ENCODE results near the gene DOCK2. TPM values are rescaled to one million over a fixed set of nuclear protein-coding genes. Genes with fewer than 3 reads are reported as not detected.

The DOCK2 gene
- polyA plus RNA-seq, 2 of the 4 experiments (the other 2 are of a cell fraction) = 2.1 to 4.6 TPM

DNA sequence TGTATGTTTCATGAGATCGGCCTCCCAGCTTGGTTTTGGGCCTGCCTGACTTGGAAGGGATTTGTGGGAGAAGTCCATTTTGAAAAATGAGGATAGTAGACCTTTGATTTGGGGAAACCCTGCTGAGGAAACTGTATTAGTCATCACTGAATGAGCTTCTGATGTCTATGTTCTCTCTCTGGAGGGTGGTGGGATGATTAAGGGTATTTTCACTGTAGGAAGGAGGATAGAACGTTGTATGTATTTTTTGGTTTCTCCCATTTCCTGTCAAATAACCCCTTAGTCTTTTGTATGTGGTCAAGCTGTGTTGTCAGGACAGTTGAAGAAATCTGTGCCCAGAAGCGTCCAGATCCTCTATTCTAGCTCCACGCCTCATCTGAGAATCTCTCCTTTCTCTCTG is 191.3 kb downstream of the DOCK2 start:
- H3K9me3 ChIP-seq = no peaks in the 10 kb centered on the region
- H3K4me2 ChIP-seq = no peak overlapping the region
- WGBS (ENCODE audit: missing lambda C conversion rate) = 55% methylated on average over 4 of the region's 4 CpGs
- CTCF ChIA-PET = interaction anchor here (0.9 to 2.4 kb wide), 2 partner anchors 11 to 152 kb away, joined by 4 to 6 read pairs; partner anchors contain the start of gene INSYN2B
- no peaks in the 10 kb centered on the region for H3K4me1 ChIP-seq
- no peak overlapping the region for H3K4me3 ChIP-seq
- ATAC-seq = no peak
- no peak for DNase-seq (ENCODE audit: low read depth in 1 of 2, low spot score in 1 of 2)
- POLR2A ChIA-PET = no interaction called here
- TF ChIP-seq KDM5A (IDR thresholded peaks at IDR 0.05) (no peak), PHF8 (IDR thresholded peaks at IDR 0.05; ENCODE audit: borderline replicate concordance, low read depth) (no peak), SMC3 (IDR thresholded peaks at IDR 0.05) (no peak), HOXB5 (CRISPR knock-in tag; IDR thresholded peaks at IDR 0.05) (no peak), ZSCAN20 (CRISPR knock-in tag; IDR thresholded peaks at IDR 0.05) (no peak), ZFP36 (IDR thresholded peaks at IDR 0.05; ENCODE audit: borderline replicate concordance, partially characterized antibody) (no peak), CTCF (IDR thresholded peaks at IDR 0.05) (no peak), MYC (IDR thresholded peaks at IDR 0.05; ENCODE audit: borderline replicate concordance, low read length) (no peak), JUN (IDR thresholded peaks at IDR 0.05) (no peak), TP53 (CRISPR knock-in tag; IDR thresholded peaks at IDR 0.05) (no peak), EHF (CRISPR knock-in tag; IDR thresholded peaks at IDR 0.05) (no peak), MAZ (IDR thresholded peaks at IDR 0.05; ENCODE audit: borderline replicate concordance, low read depth, low read length) (no peak), FOXS1 (CRISPR knock-in tag; IDR thresholded peaks at IDR 0.05) (no peak), E2F6 (IDR thresholded peaks at IDR 0.05; ENCODE audit: borderline replicate concordance, low read depth) (no peak), MAFK (IDR thresholded peaks at IDR 0.05; ENCODE audit: partially characterized antibody) (no peak), CBX8 (IDR thresholded peaks at IDR 0.05) (no peak), HEYL (CRISPR knock-in tag; IDR thresholded peaks at IDR 0.05) (no peak)
- TF ChIP-seq, protein P1, sequence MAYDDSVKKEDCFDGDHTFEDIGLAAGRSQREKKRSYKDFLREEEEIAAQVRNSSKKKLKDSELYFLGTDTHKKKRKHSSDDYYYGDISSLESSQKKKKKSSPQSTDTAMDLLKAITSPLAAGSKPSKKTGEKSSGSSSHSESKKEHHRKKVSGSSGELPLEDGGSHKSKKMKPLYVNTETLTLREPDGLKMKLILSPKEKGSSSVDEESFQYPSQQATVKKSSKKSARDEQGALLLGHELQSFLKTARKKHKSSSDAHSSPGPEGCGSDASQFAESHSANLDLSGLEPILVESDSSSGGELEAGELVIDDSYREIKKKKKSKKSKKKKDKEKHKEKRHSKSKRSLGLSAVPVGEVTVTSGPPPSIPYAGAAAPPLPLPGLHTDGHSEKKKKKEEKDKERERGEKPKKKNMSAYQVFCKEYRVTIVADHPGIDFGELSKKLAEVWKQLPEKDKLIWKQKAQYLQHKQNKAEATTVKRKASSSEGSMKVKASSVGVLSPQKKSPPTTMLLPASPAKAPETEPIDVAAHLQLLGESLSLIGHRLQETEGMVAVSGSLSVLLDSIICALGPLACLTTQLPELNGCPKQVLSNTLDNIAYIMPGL (CRISPR knock-in tag; IDR thresholded peaks at IDR 0.05; ENCODE audit: borderline replicate concordance) = no peak
- TF ChIP-seq, protein P2, sequence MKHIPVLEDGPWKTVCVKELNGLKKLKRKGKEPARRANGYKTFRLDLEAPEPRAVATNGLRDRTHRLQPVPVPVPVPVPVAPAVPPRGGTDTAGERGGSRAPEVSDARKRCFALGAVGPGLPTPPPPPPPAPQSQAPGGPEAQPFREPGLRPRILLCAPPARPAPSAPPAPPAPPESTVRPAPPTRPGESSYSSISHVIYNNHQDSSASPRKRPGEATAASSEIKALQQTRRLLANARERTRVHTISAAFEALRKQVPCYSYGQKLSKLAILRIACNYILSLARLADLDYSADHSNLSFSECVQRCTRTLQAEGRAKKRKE (CRISPR knock-in tag; IDR thresholded peaks at IDR 0.05; ENCODE audit: low read depth) = no peak
- no peak overlapping the region for H3K27ac ChIP-seq
- no peak for FAIRE-seq

- no peaks in the 10 kb centered on the region for H3K4me1 ChIP-seq
- no peaks in the 10 kb centered on the region for H3K9me3 ChIP-seq
- H3K27ac ChIP-seq = no peak overlapping the region
- DNase-seq (ENCODE audit: low read depth in 1 of 2, low spot score in 1 of 2) (no peak), ATAC-seq (no peak), FAIRE-seq (no peak)
- H3K4me3 ChIP-seq = no peak overlapping the region
- no peak overlapping the region for H3K4me2 ChIP-seq
- 85% methylated on average over 1 of the region's 1 CpG for WGBS (ENCODE audit: missing lambda C conversion rate)
- ChIA-PET POLR2A (no interaction called here), CTCF (interaction anchor here (1.3 kb wide), 1 partner anchor 149 kb away, joined by 5 read pairs; the partner anchor contains the start of gene INSYN2B)
- TF ChIP-seq PBX3 (IDR thresholded peaks at IDR 0.05) (no peak), NPAS2 (CRISPR knock-in tag; IDR thresholded peaks at IDR 0.05; ENCODE audit: borderline replicate concordance) (no peak), GATA3 (IDR thresholded peaks at IDR 0.05; ENCODE audit: borderline replicate concordance) (no peak), HOXB13 (CRISPR knock-in tag; IDR thresholded peaks at IDR 0.05; ENCODE audit: low read depth) (no peak), HEYL (CRISPR knock-in tag; IDR thresholded peaks at IDR 0.05) (no peak), ELK1 (IDR thresholded peaks at IDR 0.05; ENCODE audit: low read depth, low read length) (no peak), ZNF302 (CRISPR knock-in tag; IDR thresholded peaks at IDR 0.05) (no peak), NR3C1 (IDR thresholded peaks at IDR 0.05) (no peak), ESRRA (IDR thresholded peaks at IDR 0.05; ENCODE audit: borderline replicate concordance, low read length) (no peak), EHMT2 (IDR thresholded peaks at IDR 0.05; ENCODE audit: low read depth) (no peak), HES2 (IDR thresholded peaks at IDR 0.05) (no peak), PHF8 (IDR thresholded peaks at IDR 0.05; ENCODE audit: borderline replicate concordance, low read depth) (no peak), NFE2L2 (conservative IDR thresholded peaks at IDR 0.05; ENCODE audit: low read length) (no peak), KDM5A (IDR thresholded peaks at IDR 0.05) (no peak), CHD4 (IDR thresholded peaks at IDR 0.05; ENCODE audit: borderline replicate concordance) (no peak), CEBPB (IDR thresholded peaks at IDR 0.05) (no peak)
These were observed 194.3 kb downstream of the DOCK2 start for GRCh38 chr5:169831331-169831730.

All from A549 (cell line).